GM18907 (cell line): ENCODE data around the gene GLP1R.

Source experiments
- ATAC-seq: cut with Tn5 transposase; IDR thresholded peaks from one replicate; pipeline ENCODE4 v1.9.1; 2021; ENCODE audit warnings: mild to moderate bottlenecking, moderate library complexity; ENCODE audit not compliant: unreplicated experiment

The GLP1R gene

DNA sequence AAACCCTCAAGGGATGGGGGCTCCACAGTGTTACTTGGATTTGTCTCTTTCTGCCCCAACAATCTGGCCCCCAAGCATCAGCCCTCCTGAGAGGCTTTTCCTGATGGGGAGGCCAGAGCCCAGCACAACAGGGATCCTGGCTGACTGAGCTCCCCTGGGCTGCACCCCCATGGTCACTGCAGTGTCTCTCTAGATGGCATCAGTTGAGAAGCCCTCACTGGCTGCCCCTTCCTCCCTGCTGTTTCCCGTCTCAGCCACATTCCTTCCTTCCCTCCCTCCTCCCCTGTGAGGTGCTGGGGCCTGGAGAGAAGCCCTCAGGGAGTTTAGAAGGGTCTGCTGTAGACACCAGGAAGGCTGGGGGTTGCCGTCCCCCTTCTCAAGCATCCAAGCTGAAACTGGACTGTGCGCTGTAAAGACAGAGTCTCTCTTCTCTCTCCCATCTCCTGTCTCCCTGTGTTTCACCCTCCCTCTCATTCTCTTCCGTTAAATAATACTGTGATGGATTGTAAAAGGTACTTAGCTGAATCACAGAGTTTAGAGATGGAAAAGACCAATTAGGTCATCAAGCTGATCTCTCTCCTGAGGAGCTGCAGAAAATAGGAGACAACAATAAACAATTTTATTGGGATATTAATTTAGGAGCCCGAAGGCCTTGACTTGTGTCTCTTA is 36.7 kb downstream of the GLP1R start:
- ATAC-seq: no peak

DNA sequence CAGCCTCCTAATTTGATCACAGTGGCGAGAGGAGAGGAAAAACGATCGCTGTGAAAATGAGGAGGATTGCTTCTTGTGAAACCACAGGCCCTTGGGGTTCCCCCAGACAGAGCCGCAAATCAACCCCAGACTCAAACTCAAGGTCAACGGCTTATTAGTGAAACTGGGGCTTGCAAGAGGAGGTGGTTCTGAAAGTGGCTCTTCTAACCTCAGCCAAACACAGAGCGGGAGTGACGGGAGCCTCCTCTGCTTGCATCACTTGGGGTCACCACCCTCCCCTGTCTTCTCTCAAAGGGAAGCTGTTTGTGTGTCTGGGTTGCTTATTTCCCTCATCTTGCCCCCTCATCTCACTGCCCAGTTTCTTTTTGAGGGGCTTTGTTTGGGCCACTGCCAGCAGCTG is 37.7 kb downstream of the GLP1R start:
- ATAC-seq: peak; percentile 55

DNA sequence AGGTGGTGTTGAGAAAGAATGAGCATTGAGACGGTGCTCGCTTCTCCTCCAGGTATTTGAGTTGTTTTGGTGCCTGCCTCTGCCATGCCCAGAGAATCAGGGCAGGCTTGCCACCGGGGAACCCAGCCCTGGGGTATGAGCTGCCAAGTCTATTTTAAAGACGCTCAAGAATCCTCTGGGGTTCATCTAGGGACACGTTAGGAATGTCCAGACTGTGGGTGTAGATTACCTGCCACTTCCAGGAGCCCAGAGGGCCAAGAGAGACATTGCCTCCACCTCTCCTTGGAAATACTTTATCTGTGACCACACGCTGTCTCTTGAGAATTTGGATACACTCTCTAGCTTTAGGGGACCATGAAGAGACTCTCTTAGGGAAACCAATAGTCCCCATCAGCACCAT is 38.1 kb downstream of the GLP1R start:
- ATAC-seq: no peak

DNA sequence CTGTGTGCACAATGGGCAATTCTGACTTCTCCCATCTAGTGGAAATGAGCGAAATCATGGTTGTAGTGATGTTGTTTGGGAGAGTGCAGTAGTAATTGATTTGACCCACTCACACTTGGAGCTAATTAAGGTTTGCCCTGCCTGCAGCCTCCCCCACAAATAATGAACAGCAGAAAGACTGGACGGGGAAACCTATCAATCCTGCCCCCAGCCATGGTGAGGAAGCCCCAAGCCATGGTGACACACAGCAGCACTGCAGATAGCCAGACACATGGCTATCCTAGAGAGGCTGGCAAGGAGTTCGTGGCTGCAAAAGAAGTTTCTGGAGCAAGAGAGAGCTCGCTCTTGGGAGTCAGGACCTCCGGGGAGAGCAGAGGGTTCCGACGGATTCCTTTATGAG is 38.6 kb downstream of the GLP1R start:
- no peak for ATAC-seq

DNA sequence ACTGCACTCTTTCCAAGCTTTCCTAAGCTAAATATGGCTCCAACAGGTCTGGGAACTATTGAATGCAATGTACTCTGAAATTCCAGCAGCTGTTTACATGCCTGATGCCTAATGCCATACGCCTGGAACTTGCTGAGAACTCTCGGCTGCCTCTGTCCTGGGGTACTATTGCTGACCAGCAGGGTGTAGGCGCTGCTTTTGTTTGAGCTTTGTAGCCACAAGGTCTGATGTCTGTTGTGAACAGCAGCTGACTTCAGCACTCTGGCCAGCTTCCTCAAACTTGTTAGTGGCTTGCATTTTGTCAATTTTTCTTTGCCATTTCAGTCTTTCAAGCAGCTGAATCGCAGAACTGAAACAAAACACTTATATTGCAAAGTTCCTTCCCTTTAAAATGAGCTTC is 39.8 kb downstream of the GLP1R start:
- no peak for ATAC-seq

DNA sequence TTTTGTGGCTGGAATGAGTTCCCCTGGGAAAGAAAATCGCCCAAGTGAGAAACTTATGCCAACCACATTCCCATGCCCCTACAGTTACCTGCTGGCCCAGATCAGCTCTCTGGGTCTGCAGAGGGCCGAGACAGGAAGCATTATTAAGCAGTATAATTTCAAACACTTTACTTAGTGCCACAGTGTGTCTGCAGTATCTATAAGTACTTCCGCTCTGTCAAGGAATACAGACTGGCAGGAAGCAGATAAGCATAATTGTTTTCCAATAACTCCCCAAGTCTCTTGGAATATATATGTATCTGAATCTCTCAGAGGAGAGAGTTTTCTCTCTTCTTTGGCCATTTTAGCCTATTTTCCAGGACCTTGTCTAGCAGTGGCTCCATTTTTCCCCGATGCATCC is 41.5 kb downstream of the GLP1R start:
- ATAC-seq: no peak

DNA sequence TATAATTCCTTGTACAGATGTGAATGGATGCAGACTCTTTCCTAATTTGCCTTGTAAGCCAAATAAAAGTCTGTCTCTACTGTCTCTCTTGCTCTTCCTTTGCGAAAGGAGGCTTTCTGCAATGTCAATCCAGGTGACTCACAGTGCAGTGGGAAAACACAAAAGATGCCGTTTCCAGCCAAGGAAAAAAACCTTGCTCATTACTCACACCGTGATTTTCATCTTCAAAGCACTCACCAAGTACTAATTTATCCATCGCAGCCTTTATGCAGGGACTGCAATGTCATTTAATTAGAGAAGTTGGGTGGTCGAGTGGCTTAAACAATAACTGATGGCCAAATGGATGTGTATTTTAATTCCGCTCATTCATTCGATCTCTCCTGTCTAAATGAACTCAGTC is 42.6 kb downstream of the GLP1R start:
- no peak for ATAC-seq

DNA sequence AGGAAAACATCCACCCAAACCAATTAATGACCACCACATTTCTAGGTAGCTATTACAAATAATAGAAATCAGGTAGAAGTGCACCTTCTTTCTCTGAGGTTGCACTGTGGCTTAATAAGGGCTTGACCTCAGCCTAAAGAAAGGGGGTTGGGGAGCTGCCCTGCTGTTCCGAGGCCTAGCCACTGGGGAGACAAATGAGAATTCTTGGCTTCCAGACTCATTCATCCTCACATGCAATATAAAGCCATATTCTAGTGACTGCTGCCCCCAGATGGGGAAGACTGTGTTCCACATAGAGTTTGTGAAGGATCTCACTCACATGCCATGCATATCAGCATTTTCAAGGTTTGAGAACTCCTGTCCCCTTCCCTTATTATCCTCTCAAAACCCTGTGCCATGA is 43.5 kb downstream of the GLP1R start:
- ATAC-seq: no peak

DNA sequence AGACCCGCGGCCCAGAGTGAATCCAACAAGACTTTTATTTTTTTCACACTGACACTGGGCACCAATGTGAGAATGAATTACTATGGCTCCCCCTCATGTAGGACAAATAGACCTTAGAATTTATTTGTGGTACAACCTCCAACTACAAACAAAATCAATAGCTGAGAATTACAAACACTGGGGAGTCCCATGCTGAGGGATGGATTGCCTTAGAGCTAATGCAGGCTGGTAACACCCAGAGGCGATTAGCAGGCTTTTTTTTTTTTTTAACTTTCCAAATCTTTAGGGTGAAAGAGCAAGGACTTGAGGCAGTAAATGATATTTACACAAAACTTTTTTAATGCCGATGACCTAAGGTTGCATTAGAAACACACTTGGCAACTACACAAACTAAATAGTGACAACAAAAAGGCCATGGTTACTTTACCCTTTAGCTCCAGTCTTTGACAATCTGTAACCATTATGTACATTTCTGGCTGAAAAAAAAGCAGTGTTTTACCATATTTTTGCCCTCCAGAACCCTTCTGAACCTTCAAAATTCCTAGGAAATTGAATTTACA is 44.6 kb downstream of the GLP1R start:
- ATAC-seq: no peak

DNA sequence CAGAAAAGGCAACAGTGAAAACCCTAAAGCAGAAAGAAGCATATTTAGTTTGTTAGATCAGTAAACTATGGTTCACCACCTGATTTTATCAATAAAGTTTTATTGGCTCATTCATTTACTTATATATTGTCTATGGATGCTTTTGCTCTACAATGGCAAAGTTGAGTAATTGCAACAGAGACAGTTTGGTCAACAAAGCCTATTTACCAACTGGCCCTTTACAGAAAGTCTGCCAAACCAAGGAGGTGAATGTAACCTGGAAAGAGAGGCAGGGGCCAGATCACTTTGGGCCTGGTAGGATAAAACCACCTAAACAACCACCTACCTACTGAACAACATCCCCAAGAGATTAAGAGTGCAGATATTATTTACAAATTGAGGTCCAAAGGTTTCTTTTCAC is 47.0 kb downstream of the GLP1R start:
- no peak for ATAC-seq

DNA sequence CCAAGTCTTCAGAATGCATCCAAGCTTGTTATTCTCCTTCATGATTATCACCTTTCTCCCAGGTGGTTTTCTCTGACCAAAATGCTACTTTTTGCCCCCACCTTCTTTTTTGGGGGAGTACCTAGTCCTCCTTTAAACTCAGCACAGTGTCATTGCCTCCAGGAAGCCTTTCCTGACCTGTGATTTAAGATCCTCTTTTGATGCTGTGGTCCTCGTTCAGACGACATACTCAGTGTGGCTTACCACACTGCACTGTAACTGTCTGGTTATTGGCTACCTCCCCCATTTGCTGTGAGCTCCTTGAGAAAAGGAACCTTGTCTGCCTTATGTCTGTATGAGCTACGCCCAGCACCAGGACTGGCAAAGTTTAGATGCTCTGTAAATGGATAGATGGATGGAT is 51.8 kb downstream of the GLP1R start:
- no peak for ATAC-seq

DNA sequence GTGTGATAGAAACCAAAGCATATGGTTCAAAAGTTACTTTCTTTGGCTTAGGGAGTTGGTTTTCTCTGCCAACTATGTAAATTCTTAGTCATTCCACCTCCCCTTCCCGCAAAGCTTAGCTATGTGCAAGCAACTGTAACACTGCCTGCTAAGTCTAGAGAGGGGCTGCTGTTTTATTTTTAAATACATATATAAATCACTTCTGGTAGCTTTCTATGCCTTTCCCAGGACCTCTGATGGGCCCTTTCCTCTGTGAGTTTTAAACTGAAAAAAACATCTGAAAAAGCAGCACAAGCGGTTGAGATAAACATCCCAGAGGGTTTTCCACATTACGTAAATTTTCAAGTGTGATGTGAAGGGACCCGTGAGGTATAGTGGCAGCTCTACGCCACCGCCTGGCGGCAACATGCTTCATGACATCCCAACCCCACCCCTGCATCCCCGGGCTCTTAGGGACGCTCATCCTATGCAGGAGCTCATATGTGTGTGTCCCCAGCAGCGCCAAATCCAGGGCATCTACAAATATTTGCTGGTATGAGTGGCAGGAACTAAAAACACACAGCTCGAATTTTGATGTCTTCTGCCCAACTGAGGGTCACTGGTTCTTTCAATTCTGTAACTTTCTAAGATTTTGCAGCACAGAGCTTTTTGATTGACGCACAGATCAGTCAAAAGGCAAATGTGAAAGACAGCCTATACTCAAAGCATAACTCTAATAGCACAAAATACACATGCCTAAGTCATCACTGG is 53.7 kb downstream of the GLP1R start:
- no peak for ATAC-seq

DNA sequence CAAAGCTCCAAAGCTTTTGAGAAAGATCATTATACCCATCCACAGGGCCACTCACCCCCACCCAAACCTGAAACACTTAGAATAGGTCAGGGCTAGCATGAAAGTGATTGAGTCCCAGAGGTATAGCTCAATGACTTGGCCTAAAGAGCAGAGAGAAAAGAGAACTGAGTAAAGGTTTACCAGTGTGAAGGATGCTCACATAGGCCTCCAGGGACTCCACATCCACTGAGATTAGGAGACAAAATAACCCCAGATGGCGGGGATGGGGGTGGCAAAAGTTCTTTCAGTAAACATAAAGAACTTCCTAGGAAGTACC is 54.2 kb downstream of the GLP1R start:
- no peak for ATAC-seq

DNA sequence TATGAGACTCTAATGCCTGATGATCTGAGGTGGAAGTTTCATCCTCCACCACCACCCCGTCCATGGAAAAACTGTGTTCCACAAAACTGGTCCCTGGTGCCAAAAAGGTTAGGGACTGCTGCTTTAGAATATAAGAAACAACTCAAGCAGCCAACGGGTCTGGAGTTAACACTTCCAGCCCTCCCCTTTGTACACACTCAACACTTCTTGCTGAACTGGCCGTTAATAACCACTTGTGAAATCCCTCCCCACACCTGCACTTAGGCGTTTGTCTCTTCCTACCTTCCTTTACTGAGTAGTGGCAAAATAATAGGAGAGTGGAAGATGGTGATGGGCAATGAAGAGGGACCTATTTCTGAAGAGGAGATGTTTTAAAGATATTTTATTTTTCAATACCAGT is 55.9 kb downstream of the GLP1R start:
- ATAC-seq: no peak

DNA sequence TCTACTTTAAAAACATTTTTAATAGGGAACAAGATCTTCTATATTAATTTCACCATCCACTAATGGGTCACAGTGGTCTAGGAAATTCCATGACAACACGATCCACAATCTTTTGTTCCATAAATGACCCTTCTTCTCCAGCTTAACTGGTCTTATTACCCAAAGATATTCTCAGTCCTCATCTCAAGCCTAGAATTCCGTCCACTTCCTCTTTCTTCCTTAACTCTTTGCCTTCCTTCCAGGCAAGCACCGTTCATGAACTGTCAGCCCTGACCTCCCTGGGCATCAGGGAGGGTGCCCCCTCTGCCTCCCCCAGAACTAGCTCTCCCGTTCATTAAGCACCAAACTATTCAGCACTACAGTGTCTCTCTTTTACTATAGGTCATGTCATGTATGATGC is 58.5 kb downstream of the GLP1R start:
- ATAC-seq: no peak

DNA sequence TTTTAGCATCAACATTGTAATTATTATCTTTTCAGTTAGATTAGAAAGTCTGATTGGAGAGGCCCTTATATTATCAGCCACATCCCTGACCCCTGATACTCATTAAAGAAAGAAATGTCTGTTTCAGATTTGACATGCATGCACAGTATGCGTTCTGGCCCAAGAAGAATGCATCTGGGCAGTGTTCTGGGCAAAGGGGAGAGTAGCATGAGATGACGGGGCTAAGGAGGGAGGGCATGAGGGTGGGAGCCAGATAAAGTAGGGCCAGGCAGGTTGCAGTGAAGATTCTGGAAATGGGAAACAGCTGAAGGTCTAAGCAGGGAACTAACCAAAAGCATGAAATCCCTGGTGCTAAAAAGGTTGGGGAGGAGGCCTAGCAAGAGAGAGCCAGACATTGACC is 59.1 kb downstream of the GLP1R start:
- ATAC-seq: no peak

DNA sequence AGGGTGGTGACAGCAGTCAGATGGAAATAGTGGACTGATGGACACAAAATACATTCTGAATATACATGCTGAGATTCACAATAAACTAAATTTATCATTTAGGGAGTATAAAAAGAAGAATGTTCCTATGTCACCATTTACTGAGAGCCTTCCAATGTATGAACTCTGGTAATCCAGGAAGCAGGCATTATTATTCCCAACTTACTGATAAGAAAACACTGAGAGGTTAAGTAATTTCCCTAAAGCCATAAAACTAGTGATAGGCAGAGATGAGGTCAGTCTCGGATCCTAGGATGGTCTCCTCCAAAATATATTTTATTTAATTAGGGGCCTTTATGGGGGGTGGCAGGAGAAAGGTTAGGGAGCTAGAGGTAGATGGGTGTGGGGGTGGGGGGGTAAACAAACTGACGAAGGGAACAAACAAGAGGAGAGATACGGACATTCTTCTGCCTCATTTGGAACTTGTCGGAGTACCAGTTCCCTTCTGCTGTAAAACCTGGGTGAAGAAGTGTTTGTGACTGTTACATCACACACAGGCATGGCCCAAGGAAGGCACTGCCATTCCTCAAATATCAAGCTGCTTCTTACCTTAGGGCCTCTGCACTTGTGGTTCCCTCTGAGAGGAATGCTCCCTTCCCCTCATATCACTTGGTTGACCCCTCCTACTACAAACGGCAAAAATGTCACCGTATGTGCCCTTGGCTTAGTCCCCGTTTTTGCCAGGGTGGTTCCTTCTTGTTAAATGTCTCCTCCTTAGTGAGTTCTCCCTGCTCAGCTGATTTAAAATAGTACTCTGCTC is 59.7 kb downstream of the GLP1R start:
- ATAC-seq: no peak

DNA sequence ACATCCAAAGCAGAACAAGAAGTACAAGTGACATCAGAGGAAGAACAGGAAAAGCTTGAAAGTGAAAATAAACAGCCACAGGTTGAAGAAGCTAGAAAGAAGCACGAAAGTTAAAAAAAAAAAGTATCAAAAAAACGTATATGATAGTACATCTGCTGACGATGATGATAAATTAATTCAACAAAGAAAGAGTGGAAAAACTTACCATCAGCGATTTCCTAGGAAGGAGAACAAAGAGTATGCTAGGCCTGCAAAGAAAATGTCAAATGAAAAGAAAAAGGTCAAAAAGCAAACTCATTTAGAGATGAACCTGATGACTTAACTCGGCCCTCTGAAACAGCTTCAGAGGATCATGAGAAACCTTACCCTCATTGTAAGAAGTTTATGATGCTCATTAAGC is 62.7 kb downstream of the GLP1R start:
- no peak for ATAC-seq

DNA sequence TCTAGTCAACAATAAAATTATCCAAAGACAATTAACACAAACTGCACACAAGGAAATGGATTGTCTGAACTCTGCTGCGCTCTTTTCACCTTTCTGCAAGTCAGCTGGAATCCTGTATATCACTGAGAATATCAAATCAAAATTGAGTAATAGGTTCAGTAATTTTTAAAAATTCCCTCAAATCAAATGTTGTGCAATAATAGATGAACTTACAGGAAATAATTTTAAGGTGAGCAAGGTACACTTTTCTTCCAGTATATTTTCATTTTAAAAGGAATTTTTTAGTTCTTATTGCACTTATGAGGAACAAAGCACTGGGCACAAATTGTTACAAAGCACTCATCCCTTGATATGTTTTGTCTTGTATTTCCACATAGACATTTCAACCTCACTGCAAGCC is 65.2 kb downstream of the GLP1R start:
- ATAC-seq: no peak

DNA sequence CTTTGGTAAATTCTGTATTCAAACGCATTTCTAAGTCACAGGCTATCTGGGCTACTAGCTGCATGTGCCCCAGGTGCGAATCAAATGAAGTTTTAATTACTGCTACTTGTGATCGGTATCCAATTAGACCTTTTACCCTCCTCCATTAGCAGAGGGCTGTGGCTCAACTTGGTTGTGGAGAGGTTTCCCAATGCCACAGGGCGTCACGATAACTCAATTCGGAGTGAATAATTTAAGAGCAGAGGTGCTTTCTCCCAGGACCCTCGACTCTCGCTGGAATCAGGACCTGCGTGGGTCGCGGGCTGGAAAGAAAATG is 65.8 kb downstream of the GLP1R start:
- ATAC-seq: peak; percentile 23

DNA sequence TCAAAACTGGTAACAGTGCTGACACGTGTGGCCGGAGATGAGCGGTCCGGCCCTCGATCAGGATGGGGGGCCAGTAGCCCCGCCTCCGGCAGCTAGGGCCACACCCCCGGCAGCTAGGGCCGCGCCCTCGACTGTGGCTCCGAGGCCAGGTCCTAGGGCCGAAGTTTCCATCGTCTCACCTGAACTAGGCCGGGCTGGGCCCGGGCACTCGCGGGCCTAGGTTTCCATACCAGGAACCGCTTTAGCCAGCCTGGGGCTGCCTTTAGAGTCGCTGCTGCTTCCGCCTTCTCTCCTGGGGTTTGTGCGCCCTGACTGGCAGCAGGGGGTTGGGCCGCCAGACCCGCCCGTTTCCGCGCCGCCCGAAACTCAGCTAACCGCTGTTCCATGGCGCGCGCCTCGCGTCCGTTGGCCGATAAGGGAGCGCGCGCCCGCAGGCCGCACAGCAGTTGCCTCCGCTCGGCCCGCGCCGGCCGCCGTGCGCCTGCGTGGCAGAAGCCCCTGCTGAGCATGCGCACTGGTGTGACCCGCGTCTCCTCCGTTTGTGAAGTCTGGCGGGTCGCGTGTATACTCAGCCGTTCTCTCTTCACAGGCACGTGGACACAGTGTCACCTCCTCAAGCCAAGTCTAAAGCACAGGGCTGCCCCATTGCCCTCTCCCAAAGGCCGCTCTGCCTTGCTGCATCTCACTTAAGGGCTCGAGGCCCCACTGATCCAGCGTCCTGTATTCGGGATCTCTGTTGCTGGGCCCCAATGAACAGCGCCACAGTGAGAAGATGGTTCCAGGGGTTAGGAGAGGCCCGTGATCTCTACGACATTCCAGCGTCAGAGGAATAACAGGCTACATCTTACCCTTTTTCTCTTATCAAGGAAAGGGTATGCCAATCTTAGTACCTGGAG is 66.4 kb downstream of the GLP1R start, which contains the start of gene SAYSD1:
Gene SAYSD1 (minus strand): TSS at position 483 of the 896 bp plus-strand sequence. CDS start 97 bp downstream, at position 386.
- ATAC-seq: peak; percentile 93
